ENCODE results near the gene AIG1. TPM values are rescaled to one million over a fixed set of nuclear protein-coding genes. Genes with fewer than 3 reads are reported as not detected.

AIG1 gene
- total and polyA plus RNA-seq, 2 of the 4 experiments (the other 2 are of a cell fraction): 21.3 to 27.1 TPM

GRCh38 chr6:143251288-143251687, 190.6 kb downstream of the AIG1 start:
- Histone ChIP-seq H2BK120ac (ENCODE audit: low read depth, low read length) (no peak overlapping the region), H3K14ac (replicated peaks; ENCODE audit: low read depth, low read length) (no peak overlapping the region), H2BK15ac (ENCODE audit: low read depth, low read length) (no peak overlapping the region), H3K9ac (ENCODE audit: low read depth, low read length) (no peak overlapping the region), H3K79me1 (ENCODE audit: low read depth in 1 of 2, low read length in 2 of 2) (no peaks in the 10 kb centered on the region), H3K4me3 (ENCODE audit: insufficient read depth, low read depth, low read length) (no peak overlapping the region), H2BK5ac (ENCODE audit: low read depth, low read length, poor library complexity, severe bottlenecking) (no peak overlapping the region), H4K5ac (ENCODE audit: low read depth, low read length) (no peak overlapping the region), H3K27me3 (ENCODE audit: control insufficient read depth, insufficient read depth, low read length) (no peaks in the 10 kb centered on the region), H3K4ac (ENCODE audit: low read depth, low read length) (no peak overlapping the region), H3K9me1 (ENCODE audit: insufficient read depth, low read length) (peaks cover 2% of the 10 kb centered on the region; the same call in 1 of the 2 replicates), H3K56ac (ENCODE audit: extremely low read depth, insufficient read depth, low read length) (no peak overlapping the region), H3K4me1 (ENCODE audit: control insufficient read depth, insufficient read depth, low read length) (peaks cover 6% of the 10 kb centered on the region; the same call in 1 of the 2 replicates), H3K36me3 (ENCODE audit: control insufficient read depth, insufficient read depth, low read length) (no peaks in the 10 kb centered on the region), H3K4me2 (ENCODE audit: low read depth, low read length) (no peak overlapping the region), H3K18ac (ENCODE audit: low read depth, low read length) (no peak overlapping the region), H4K8ac (ENCODE audit: low read depth in 2 of 2, low read length in 2 of 2) (no peak overlapping the region), H2BK20ac (ENCODE audit: low read depth, low read length) (no peak overlapping the region), H2AFZ (replicated peaks; ENCODE audit: low read length, poor library complexity) (no peak overlapping the region), H3K27ac (ENCODE audit: insufficient read depth, low read length) (no peak overlapping the region), H2AK5ac (ENCODE audit: low read depth, low read length) (no peak overlapping the region), H3K23ac (ENCODE audit: low read depth, low read length) (no peak overlapping the region), H2AK9ac (replicated peaks; ENCODE audit: low read depth, low read length, poor library complexity) (no peak overlapping the region), H4K91ac (ENCODE audit: insufficient read depth, low read depth, low read length) (no peak overlapping the region), H3K9me3 (ENCODE audit: control insufficient read depth, insufficient read depth, low read length) (no peaks in the 10 kb centered on the region; the same call in 1 of the 2 replicates), H4K20me1 (ENCODE audit: insufficient read depth, low read length) (no peaks in the 10 kb centered on the region)
- POLR2A ChIA-PET (ENCODE audit: unreplicated experiment): no interaction called here
- ATAC-seq (ENCODE audit: low read depth) (no peak), DNase-seq (no peak)
- in situ Hi-C loops (cut with MboI; ENCODE audit: low sequenced_read_pairs) (no loop called here), dilution Hi-C loops (cut with HindIII; ENCODE audit: low sequenced_read_pairs, unreplicated experiment) (no loop called here), intact Hi-C loops (cut with micrococcal nuclease) (loop anchor here (5.0 kb wide), 1 partner anchor 176 kb away; no protein-coding TSS in a partner anchor)
- CTCF ChIA-PET: no interaction called here
- no TSS peak for BruUV-seq (replicated peaks)
- no peak for TF ChIP-seq CTCF (conservative IDR thresholded peaks at IDR 0.05; ENCODE audit: low read depth, low read length)
- no peak for TF ChIP-seq BHLHE40 (IDR thresholded peaks at IDR 0.05; ENCODE audit: low read depth, low read length)
- no peak for TF ChIP-seq RFX5 (IDR thresholded peaks at IDR 0.05; ENCODE audit: low read depth, low read length)
- TF ChIP-seq CHD1 (IDR thresholded peaks at IDR 0.05; ENCODE audit: low read depth, low read length): no peak
- no peak for TF ChIP-seq RCOR1 (IDR thresholded peaks at IDR 0.05; ENCODE audit: insufficient replicate concordance, low read length)
- TF ChIP-seq MXI1 (IDR thresholded peaks at IDR 0.05; ENCODE audit: borderline replicate concordance, low read depth, low read length): no peak
- TF ChIP-seq RAD21 (IDR thresholded peaks at IDR 0.05; ENCODE audit: low read length): no peak
- no peak for TF ChIP-seq CEBPB (IDR thresholded peaks at IDR 0.05; ENCODE audit: low read depth, low read length)
- no peak for TF ChIP-seq MAFK (IDR thresholded peaks at IDR 0.05; ENCODE audit: low read depth, low read length)
- no peak for TF ChIP-seq ELK1 (IDR thresholded peaks at IDR 0.05; ENCODE audit: borderline replicate concordance, low read depth, low read length)
- no peak for TF ChIP-seq NFE2L2 (IDR thresholded peaks at IDR 0.05; ENCODE audit: low read depth, low read length)
- no peak for TF ChIP-seq MAZ (IDR thresholded peaks at IDR 0.05; ENCODE audit: borderline replicate concordance, low read depth, low read length)
- no CpG with 5 or more reads among the region's 4 CpGs for WGBS, 2 experiments (ENCODE audit: extremely low coverage in 2 of 2, insufficient read length in 1 of 2)
